ENCODE measurements around the gene JAM3.

Gene JAM3

GRCh38 chr11:134020598-134020997, 48.3 kb upstream of the JAM3 start:
- no peak for ATAC-seq

GRCh38 chr11:134021326-134021725, 47.5 kb upstream of the JAM3 start:
- no peak for ATAC-seq

More at GRCh38 chr11:134020598-134020997, 48.3 kb upstream of the JAM3 start:
- TF ChIP-seq ZFP30 (CRISPR knock-in tag; IDR thresholded peaks at IDR 0.05) (no peak), BACH2 (CRISPR knock-in tag; IDR thresholded peaks at IDR 0.05; ENCODE audit: borderline replicate concordance) (no peak), ZNF8 (CRISPR knock-in tag; IDR thresholded peaks at IDR 0.05) (no peak), ARNTL (CRISPR knock-in tag; IDR thresholded peaks at IDR 0.05; ENCODE audit: borderline replicate concordance, low read depth) (no peak), RARB (CRISPR knock-in tag; IDR thresholded peaks at IDR 0.05) (no peak), OSR1 (CRISPR knock-in tag; IDR thresholded peaks at IDR 0.05) (no peak), ZNF70 (CRISPR knock-in tag; IDR thresholded peaks at IDR 0.05) (no peak), TOX (CRISPR knock-in tag; IDR thresholded peaks at IDR 0.05; ENCODE audit: borderline replicate concordance) (no peak), TSHZ2 (CRISPR knock-in tag; IDR thresholded peaks at IDR 0.05) (no peak), CSDC2 (CRISPR knock-in tag; IDR thresholded peaks at IDR 0.05) (no peak), ZC3H10 (CRISPR knock-in tag; IDR thresholded peaks at IDR 0.05) (no peak), GLIS3 (CRISPR knock-in tag; IDR thresholded peaks at IDR 0.05) (no peak), PPARA (CRISPR knock-in tag; IDR thresholded peaks at IDR 0.05; ENCODE audit: borderline replicate concordance) (no peak), ZFP3 (CRISPR knock-in tag; IDR thresholded peaks at IDR 0.05) (no peak), SNAI2 (CRISPR knock-in tag; IDR thresholded peaks at IDR 0.05) (no peak), TCF4 (CRISPR knock-in tag; IDR thresholded peaks at IDR 0.05; ENCODE audit: borderline replicate concordance) (no peak), ISL1 (CRISPR knock-in tag; IDR thresholded peaks at IDR 0.05) (no peak), ESRRG (CRISPR knock-in tag; IDR thresholded peaks at IDR 0.05) (no peak)
- TF ChIP-seq, protein P1, sequence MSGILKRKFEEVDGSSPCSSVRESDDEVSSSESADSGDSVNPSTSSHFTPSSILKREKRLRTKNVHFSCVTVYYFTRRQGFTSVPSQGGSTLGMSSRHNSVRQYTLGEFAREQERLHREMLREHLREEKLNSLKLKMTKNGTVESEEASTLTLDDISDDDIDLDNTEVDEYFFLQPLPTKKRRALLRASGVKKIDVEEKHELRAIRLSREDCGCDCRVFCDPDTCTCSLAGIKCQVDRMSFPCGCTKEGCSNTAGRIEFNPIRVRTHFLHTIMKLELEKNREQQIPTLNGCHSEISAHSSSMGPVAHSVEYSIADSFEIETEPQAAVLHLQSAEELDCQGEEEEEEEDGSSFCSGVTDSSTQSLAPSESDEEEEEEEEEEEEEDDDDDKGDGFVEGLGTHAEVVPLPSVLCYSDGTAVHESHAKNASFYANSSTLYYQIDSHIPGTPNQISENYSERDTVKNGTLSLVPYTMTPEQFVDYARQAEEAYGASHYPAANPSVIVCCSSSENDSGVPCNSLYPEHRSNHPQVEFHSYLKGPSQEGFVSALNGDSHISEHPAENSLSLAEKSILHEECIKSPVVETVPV (CRISPR knock-in tag; IDR thresholded peaks at IDR 0.05), result no peak
- TF ChIP-seq, protein P2, sequence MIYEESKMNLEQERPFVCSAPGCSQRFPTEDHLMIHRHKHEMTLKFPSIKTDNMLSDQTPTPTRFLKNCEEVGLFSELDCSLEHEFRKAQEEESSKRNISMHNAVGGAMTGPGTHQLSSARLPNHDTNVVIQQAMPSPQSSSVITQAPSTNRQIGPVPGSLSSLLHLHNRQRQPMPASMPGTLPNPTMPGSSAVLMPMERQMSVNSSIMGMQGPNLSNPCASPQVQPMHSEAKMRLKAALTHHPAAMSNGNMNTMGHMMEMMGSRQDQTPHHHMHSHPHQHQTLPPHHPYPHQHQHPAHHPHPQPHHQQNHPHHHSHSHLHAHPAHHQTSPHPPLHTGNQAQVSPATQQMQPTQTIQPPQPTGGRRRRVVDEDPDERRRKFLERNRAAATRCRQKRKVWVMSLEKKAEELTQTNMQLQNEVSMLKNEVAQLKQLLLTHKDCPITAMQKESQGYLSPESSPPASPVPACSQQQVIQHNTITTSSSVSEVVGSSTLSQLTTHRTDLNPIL (CRISPR knock-in tag; IDR thresholded peaks at IDR 0.05; ENCODE audit: low read depth), result no peak

GRCh38 chr11:134022748-134023147, 46.1 kb upstream of the JAM3 start:
- no peak for ATAC-seq
- TF ChIP-seq TOX (CRISPR knock-in tag; IDR thresholded peaks at IDR 0.05; ENCODE audit: borderline replicate concordance) (no peak), ISL1 (CRISPR knock-in tag; IDR thresholded peaks at IDR 0.05) (no peak), ZNF565 (CRISPR knock-in tag; conservative IDR thresholded peaks at IDR 0.05; ENCODE audit: low read depth) (no peak), ESRRG (CRISPR knock-in tag; IDR thresholded peaks at IDR 0.05) (no peak), ZFP30 (CRISPR knock-in tag; IDR thresholded peaks at IDR 0.05) (no peak), BACH2 (CRISPR knock-in tag; IDR thresholded peaks at IDR 0.05; ENCODE audit: borderline replicate concordance) (no peak), ZNF70 (CRISPR knock-in tag; IDR thresholded peaks at IDR 0.05) (no peak), SNAI2 (CRISPR knock-in tag; IDR thresholded peaks at IDR 0.05) (no peak), OSR1 (CRISPR knock-in tag; IDR thresholded peaks at IDR 0.05) (no peak), ZFP3 (CRISPR knock-in tag; IDR thresholded peaks at IDR 0.05) (no peak)
- TF ChIP-seq, protein P3, sequence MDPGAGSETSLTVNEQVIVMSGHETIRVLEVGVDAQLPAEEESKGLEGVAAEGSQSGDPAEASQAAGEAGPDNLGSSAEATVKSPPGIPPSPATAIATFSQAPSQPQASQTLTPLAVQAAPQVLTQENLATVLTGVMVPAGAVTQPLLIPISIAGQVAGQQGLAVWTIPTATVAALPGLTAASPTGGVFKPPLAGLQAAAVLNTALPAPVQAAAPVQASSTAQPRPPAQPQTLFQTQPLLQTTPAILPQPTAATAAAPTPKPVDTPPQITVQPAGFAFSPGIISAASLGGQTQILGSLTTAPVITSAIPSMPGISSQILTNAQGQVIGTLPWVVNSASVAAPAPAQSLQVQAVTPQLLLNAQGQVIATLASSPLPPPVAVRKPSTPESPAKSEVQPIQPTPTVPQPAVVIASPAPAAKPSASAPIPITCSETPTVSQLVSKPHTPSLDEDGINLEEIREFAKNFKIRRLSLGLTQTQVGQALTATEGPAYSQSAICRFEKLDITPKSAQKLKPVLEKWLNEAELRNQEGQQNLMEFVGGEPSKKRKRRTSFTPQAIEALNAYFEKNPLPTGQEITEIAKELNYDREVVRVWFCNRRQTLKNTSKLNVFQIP (CRISPR knock-in tag; IDR thresholded peaks at IDR 0.05; ENCODE audit: borderline replicate concordance, low read depth), result no peak
- TF ChIP-seq, protein P1 (CRISPR knock-in tag; IDR thresholded peaks at IDR 0.05), result no peak

More at GRCh38 chr11:134021326-134021725, 47.5 kb upstream of the JAM3 start:
- TF ChIP-seq ZC3H10 (CRISPR knock-in tag; IDR thresholded peaks at IDR 0.05) (no peak), TOX (CRISPR knock-in tag; IDR thresholded peaks at IDR 0.05; ENCODE audit: borderline replicate concordance) (no peak), SNAI2 (CRISPR knock-in tag; IDR thresholded peaks at IDR 0.05) (no peak), PPARA (CRISPR knock-in tag; IDR thresholded peaks at IDR 0.05; ENCODE audit: borderline replicate concordance) (no peak)
